Neural progenitor cell (in vitro differentiated cells): ENCODE data around the gene MARCHF3. TPM values are rescaled to one million over a fixed set of nuclear protein-coding genes. Genes with fewer than 3 reads are reported as not detected.
"Not testable (repeated sequence)": the region's sequence is repeated elsewhere in the genome, so short reads cannot be mapped to it uniquely, and the experiment has no call there.

Experiments
- DNase-seq: peaks from one replicate; pipeline ENCODE4 v3.0.0-alpha.2; 2016; ENCODE audit warnings: low spot score
- H2AFZ ChIP-seq: fragments of 200-600 bp; sonication (generic); replicated peaks from 2 replicates; pipeline ENCODE4 v1.6.1; 2016; ENCODE audit warnings: antibody characterized with exemption
- H3F3A ChIP-seq: fragments of 200-600 bp; sonication (generic); 2 replicates; pipeline ENCODE4 v1.6.1; 2016; ENCODE audit warnings: antibody characterized with exemption, low read depth
- H3K27ac ChIP-seq: fragments of 200-600 bp; sonication (generic); 2 replicates; pipeline ENCODE4 v1.5.1; 2016; ENCODE audit warnings: mild to moderate bottlenecking
- H3K27me3 ChIP-seq: fragments of 200-600 bp; sonication (generic); 2 replicates; pipeline ENCODE4 v1.6.1; 2016; ENCODE audit warnings: mild to moderate bottlenecking, moderate library complexity
- H3K36me3 ChIP-seq: fragments of 200-600 bp; sonication (generic); 2 replicates; pipeline ENCODE4 v1.5.1; 2016
- H3K4me1 ChIP-seq: fragments of 200-600 bp; sonication (generic); 2 replicates; pipeline ENCODE4 v1.6.1; 2016; ENCODE audit warnings: mixed run types
- H3K4me2 ChIP-seq: fragments of 200-600 bp; sonication (generic); 2 replicates; pipeline ENCODE4 v1.6.1; 2016
- H3K4me3 ChIP-seq: fragments of 200-600 bp; sonication (generic); 2 replicates; pipeline ENCODE4 v1.5.1; 2016
- H3K79me2 ChIP-seq: fragments of 200-600 bp; sonication (generic); 2 replicates; pipeline ENCODE4 v1.6.1; 2016; ENCODE audit warnings: low read depth
- H3K9ac ChIP-seq: fragments of 200-600 bp; sonication (generic); 2 replicates; pipeline ENCODE4 v1.6.1; 2016
- H3K9me3 ChIP-seq: fragments of 200-600 bp; sonication (generic); 2 replicates; pipeline ENCODE4 v1.5.1; 2016; ENCODE audit warnings: low read depth
- H4K20me1 ChIP-seq: fragments of 200-600 bp; sonication (generic); 2 replicates; pipeline ENCODE4 v1.6.1; 2016; ENCODE audit warnings: low read depth
- H3K27ac Mint-ChIP-seq: 3 replicates; pipeline ENCODE4 v1.8.0; 2021; ENCODE audit warnings: mixed read lengths
- H3K27me3 Mint-ChIP-seq: 2 replicates; pipeline ENCODE4 v1.8.0; 2022; ENCODE audit warnings: low read depth, mild to moderate bottlenecking, inconsistent platforms, moderate library complexity, mixed read lengths; ENCODE audit not compliant: insufficient read depth
- H3K36me3 Mint-ChIP-seq: 3 replicates; pipeline ENCODE4 v1.8.0; 2021; ENCODE audit warnings: mixed read lengths
- H3K4me1 Mint-ChIP-seq: 3 replicates; pipeline ENCODE4 v1.8.0; 2021; ENCODE audit warnings: mixed read lengths
- H3K4me3 Mint-ChIP-seq: 3 replicates; pipeline ENCODE4 v1.8.0; 2021; ENCODE audit warnings: mild to moderate bottlenecking, moderate library complexity, mixed read lengths
- H3K9me3 Mint-ChIP-seq: 3 replicates; pipeline ENCODE4 v1.8.0; 2020; ENCODE audit warnings: mixed read lengths
- CTCF ChIP-seq: fragments of 200-600 bp; sonication (generic); IDR thresholded peaks from 2 replicates; pipeline ENCODE4 v1.5.1; 2017; ENCODE audit warnings: antibody characterized with exemption, mild to moderate bottlenecking
- EZH2 ChIP-seq: fragments of 200-600 bp; sonication (generic); IDR thresholded peaks from 2 replicates; pipeline ENCODE4 v1.6.1; 2017; ENCODE audit warnings: antibody characterized with exemption, mild to moderate bottlenecking, moderate library complexity
- EZH2phosphoT487 ChIP-seq: fragments of 200-600 bp; sonication (generic); IDR thresholded peaks from 2 replicates; pipeline ENCODE4 v1.6.1; 2017; ENCODE audit warnings: antibody characterized with exemption
- total RNA-seq: library from RNA; depleted of rRNA; stranded (reverse); fragments of >200 nt; gene quantifications from 2 replicates; pipeline ENCODE4 v1.2.3, GENCODE V29; 2015; ENCODE audit warnings: low replicate concordance

Gene MARCHF3
- total RNA-seq, 1 donor from 2014 or later: 6.1 TPM

DNA sequence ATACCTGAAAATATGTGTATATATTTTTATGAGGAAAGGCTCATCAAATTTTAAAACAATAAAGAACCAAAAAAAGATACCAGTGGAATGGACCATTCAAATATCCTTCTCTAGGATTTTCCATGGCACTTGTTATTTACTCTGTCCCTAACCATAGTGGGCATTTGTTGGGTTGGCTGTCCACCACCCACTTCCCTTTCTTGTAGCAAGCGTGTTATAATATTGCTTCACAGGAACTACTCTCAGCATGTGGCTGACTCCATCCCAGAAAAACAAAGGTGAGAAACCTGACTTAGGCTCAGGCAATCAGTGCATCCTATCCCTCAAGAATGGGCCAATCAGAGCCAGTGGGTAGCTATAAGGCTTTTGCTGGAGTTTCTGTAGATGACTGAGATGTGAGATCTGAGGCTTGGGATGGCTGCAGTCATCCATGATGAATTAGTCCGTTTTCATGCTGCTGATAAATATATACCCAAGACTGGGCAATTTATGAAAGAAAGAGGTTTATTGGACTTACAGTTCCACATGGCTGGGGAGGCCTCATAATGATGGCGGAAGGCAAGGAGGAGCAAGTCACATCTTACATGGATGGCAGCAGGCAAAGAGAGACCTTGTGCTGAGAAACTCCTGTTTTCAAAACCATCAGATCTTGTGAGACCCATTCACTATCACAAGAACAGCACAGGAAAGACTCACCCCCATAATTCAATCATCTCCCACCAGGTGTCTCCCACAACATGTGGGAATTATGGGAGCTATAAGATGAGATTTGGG, 25.7 kb upstream of the MARCHF3 start:
- DNase-seq: no peak
- Histone ChIP-seq H3K27me3 (no peaks in the 10 kb centered on the region), H3K4me1 (no peaks in the 10 kb centered on the region), H3K9me3 (no peaks in the 10 kb centered on the region), H3K79me2 (no peaks in the 10 kb centered on the region), H3K4me2 (no peak overlapping the region), H4K20me1 (no peaks in the 10 kb centered on the region), H3K36me3 (no peaks in the 10 kb centered on the region), H3K9ac (no peak overlapping the region), H2AFZ (no peak overlapping the region), H3K4me3 (no peak overlapping the region), H3F3A (no peaks in the 10 kb centered on the region), H3K27ac (no peak overlapping the region)
- Mint-ChIP-seq H3K4me1 (peaks cover under 1% of the 10 kb centered on the region), H3K4me3 (no peak overlapping the region), H3K9me3 (no peaks in the 10 kb centered on the region), H3K27ac (no peak overlapping the region), H3K27me3 (peaks cover 5% of the 10 kb centered on the region), H3K36me3 (no peaks in the 10 kb centered on the region)
- TF ChIP-seq EZH2: no peak
- TF ChIP-seq CTCF: no peak
- TF ChIP-seq EZH2phosphoT487: no peak

DNA sequence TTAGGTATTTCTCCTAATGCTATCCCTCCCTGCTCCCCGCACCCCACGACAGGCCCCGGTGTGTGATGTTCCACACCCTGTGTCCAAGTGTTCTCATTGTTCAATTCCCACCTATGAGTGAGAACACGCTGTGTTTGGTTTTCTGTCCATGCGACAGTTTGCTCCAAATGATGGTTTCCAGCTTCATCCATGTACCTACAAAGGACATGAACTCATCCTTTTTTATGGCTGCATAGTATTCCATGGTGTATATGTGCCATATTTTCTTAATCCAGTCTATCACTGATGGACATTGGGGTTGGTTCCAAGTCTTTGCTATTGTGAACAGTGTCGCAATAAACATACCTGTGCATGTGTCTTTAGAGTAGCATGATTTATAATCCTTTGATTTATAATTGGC, 23.2 kb upstream of the MARCHF3 start:
- not testable (repeated sequence) for H3K4me3 Mint-ChIP-seq, H3K4me1 Mint-ChIP-seq, H3K27me3 Mint-ChIP-seq, H3K36me3 ChIP-seq, H3K79me2 ChIP-seq, H3K27me3 ChIP-seq, H3F3A ChIP-seq, DNase-seq, H3K27ac ChIP-seq, H3K4me3 ChIP-seq, H2AFZ ChIP-seq, H3K4me2 ChIP-seq, H3K4me1 ChIP-seq, H4K20me1 ChIP-seq, H3K27ac Mint-ChIP-seq, H3K9me3 ChIP-seq, H3K36me3 Mint-ChIP-seq, H3K9ac ChIP-seq, H3K9me3 Mint-ChIP-seq

GRCh38 chr5:127053049-127053448, 22.7 kb upstream of the MARCHF3 start:
- Histone ChIP-seq H3K79me2 (no peaks in the 10 kb centered on the region), H3K4me2 (no peak overlapping the region), H2AFZ (no peak overlapping the region), H3K27ac (no peak overlapping the region), H3K4me3 (no peak overlapping the region), H3K9me3 (no peaks in the 10 kb centered on the region), H3K27me3 (no peaks in the 10 kb centered on the region), H3K36me3 (no peaks in the 10 kb centered on the region), H4K20me1 (no peaks in the 10 kb centered on the region), H3K4me1 (no peaks in the 10 kb centered on the region), H3F3A (no peaks in the 10 kb centered on the region), H3K9ac (no peak overlapping the region)
- H3K36me3 Mint-ChIP-seq: no peaks in the 10 kb centered on the region
- TF ChIP-seq CTCF (no peak), EZH2 (no peak), EZH2phosphoT487 (no peak)
- H3K27ac Mint-ChIP-seq: no peak overlapping the region
- no peaks in the 10 kb centered on the region for H3K4me1 Mint-ChIP-seq
- no peak overlapping the region for H3K4me3 Mint-ChIP-seq
- no peaks in the 10 kb centered on the region for H3K9me3 Mint-ChIP-seq
- peaks cover 5% of the 10 kb centered on the region for H3K27me3 Mint-ChIP-seq
- no peak for DNase-seq

DNA sequence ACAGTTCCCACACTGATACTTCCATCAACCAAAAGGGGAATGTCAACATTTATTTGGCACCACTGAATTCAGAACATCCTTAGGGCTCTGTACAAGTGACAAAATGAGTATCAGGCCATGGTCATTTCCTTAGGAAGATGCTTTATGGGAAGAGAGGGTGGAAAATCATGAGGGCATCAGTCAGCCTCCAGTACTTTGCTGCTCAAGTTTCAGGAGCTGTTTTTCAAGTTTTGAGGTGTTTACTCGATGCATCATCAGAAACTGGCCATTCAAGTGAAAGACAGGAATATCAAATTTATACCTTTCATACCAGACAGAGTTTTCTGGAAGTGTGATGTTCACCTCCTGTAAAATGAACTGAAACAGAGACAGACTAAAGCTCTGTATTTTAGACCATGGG, 21.2 kb upstream of the MARCHF3 start:
- peaks cover 5% of the 10 kb centered on the region for H3K27me3 Mint-ChIP-seq
- Histone ChIP-seq H3K79me2 (no peaks in the 10 kb centered on the region), H3K9me3 (no peaks in the 10 kb centered on the region), H3K4me1 (no peaks in the 10 kb centered on the region), H3K27me3 (no peaks in the 10 kb centered on the region), H3F3A (no peaks in the 10 kb centered on the region), H3K27ac (no peak overlapping the region), H4K20me1 (no peaks in the 10 kb centered on the region), H3K9ac (no peak overlapping the region), H3K36me3 (no peaks in the 10 kb centered on the region), H2AFZ (no peak overlapping the region), H3K4me3 (no peak overlapping the region), H3K4me2 (no peak overlapping the region)
- no peaks in the 10 kb centered on the region for H3K4me1 Mint-ChIP-seq
- no peak overlapping the region for H3K4me3 Mint-ChIP-seq
- H3K9me3 Mint-ChIP-seq: no peaks in the 10 kb centered on the region
- DNase-seq: no peak
- no peak for TF ChIP-seq EZH2
- TF ChIP-seq EZH2phosphoT487: no peak
- no peak for TF ChIP-seq CTCF
- H3K36me3 Mint-ChIP-seq: no peaks in the 10 kb centered on the region
- no peak overlapping the region for H3K27ac Mint-ChIP-seq
